NCI-H2029 treated with DMSO at 0.1 percent for 48 hours (cell line): ENCODE data around the gene B4GALNT1.
"Not testable (repeated sequence)": the region's sequence is repeated elsewhere in the genome, so short reads cannot be mapped to it uniquely, and the experiment has no call there.

Source experiments
- DNase-seq: peaks from one replicate; lab custom pipeline; 2025; lab: John Stamatoyannopoulos, UW

B4GALNT1 gene

GRCh38 chr12:57637364-57637763 is 4.4 kb upstream of the B4GALNT1 start:
- no peak for DNase-seq

- not testable (repeated sequence) for DNase-seq
Observed at GRCh38 chr12:57636731-57637130, 3.7 kb upstream of the B4GALNT1 start.

GRCh38 chr12:57632073-57632957 is 686 bp downstream of the B4GALNT1 start:
- no peak for DNase-seq

- no peak for DNase-seq
Observed at GRCh38 chr12:57631566-57632072, 1.4 kb downstream of the B4GALNT1 start.

GRCh38 chr12:57630891-57631433 is 2.0 kb downstream of the B4GALNT1 start:
- DNase-seq: no peak

- no peak for DNase-seq
Observed at GRCh38 chr12:57629897-57630471, 3.0 kb downstream of the B4GALNT1 start.

GRCh38 chr12:57628280-57629191 is 4.5 kb downstream of the B4GALNT1 start:
- no peak for DNase-seq

GRCh38 chr12:57627501-57628279 is 5.3 kb downstream of the B4GALNT1 start:
- DNase-seq: no peak

GRCh38 chr12:57626921-57627445 is 6.0 kb downstream of the B4GALNT1 start:
- no peak for DNase-seq

GRCh38 chr12:57626111-57626920 is 6.7 kb downstream of the B4GALNT1 start:
- no peak for DNase-seq

- DNase-seq: no peak
Observed at GRCh38 chr12:57625261-57626032, 7.6 kb downstream of the B4GALNT1 start.

GRCh38 chr12:57624441-57625220 is 8.4 kb downstream of the B4GALNT1 start:
- no peak for DNase-seq

- DNase-seq: no peak
Observed at GRCh38 chr12:57623811-57624390, 9.1 kb downstream of the B4GALNT1 start.

- DNase-seq: no peak
Observed at GRCh38 chr12:57623385-57623784, 9.6 kb downstream of the B4GALNT1 start.

GRCh38 chr12:57622293-57623245 is 10.4 kb downstream of the B4GALNT1 start:
- no peak for DNase-seq

GRCh38 chr12:57621497-57622292 is 11.3 kb downstream of the B4GALNT1 start:
- no peak for DNase-seq
